Osteocyte (in vitro differentiated cells): ENCODE measurements around the gene PDZD4. TPM values are rescaled to one million over a fixed set of nuclear protein-coding genes. Genes with fewer than 3 reads are reported as not detected.

Experiments
- DNase-seq: peaks from one replicate; pipeline ENCODE4 v3.0.0; 2021; ENCODE audit warnings: mixed read lengths; ENCODE audit not compliant: unreplicated experiment; ENCODE audit errors: extremely low spot score
- H3K27ac Mint-ChIP-seq: one replicate; pipeline ENCODE4 v1.8.0; 2021; ENCODE audit warnings: mild to moderate bottlenecking, mixed read lengths; ENCODE audit not compliant: unreplicated experiment
- H3K27me3 Mint-ChIP-seq: one replicate; pipeline ENCODE4 v1.8.0; 2021; ENCODE audit warnings: mixed read lengths; ENCODE audit not compliant: unreplicated experiment
- H3K36me3 Mint-ChIP-seq: one replicate; pipeline ENCODE4 v1.8.0; 2021; ENCODE audit warnings: mixed read lengths; ENCODE audit not compliant: unreplicated experiment
- H3K4me1 Mint-ChIP-seq: one replicate; pipeline ENCODE4 v1.8.0; 2021; ENCODE audit warnings: mixed read lengths; ENCODE audit not compliant: unreplicated experiment
- H3K4me3 Mint-ChIP-seq: one replicate; pipeline ENCODE4 v1.8.0; 2021; ENCODE audit warnings: mild to moderate bottlenecking, moderate library complexity, mixed read lengths; ENCODE audit not compliant: unreplicated experiment
- H3K9me3 Mint-ChIP-seq: one replicate; pipeline ENCODE4 v1.8.0; 2021; ENCODE audit warnings: mixed read lengths; ENCODE audit not compliant: unreplicated experiment
- total RNA-seq: library from RNA; stranded (reverse); gene quantifications from 2 replicates; pipeline ENCODE4 v1.2.1, GENCODE V29; 2021
- TF ChIP-seq, protein P1 (sequence below): fragments of 200-600 bp; sonication (generic); IDR thresholded peaks from 2 replicates; pipeline ENCODE4 v1.5.0; 2021; ENCODE audit warnings: antibody characterized with exemption, mild to moderate bottlenecking, moderate library complexity

Gene PDZD4
- total RNA-seq, 1 donor from 2014 or later: 23.9 TPM

- peaks cover 6% of the 10 kb centered on the region for H3K36me3 Mint-ChIP-seq
- H3K4me1 Mint-ChIP-seq: peaks cover 13% of the 10 kb centered on the region
- H3K9me3 Mint-ChIP-seq: no peaks in the 10 kb centered on the region
- no peak overlapping the region for H3K4me3 Mint-ChIP-seq
- no peaks in the 10 kb centered on the region for H3K27me3 Mint-ChIP-seq
- DNase-seq: no peak
- TF ChIP-seq, protein P1, sequence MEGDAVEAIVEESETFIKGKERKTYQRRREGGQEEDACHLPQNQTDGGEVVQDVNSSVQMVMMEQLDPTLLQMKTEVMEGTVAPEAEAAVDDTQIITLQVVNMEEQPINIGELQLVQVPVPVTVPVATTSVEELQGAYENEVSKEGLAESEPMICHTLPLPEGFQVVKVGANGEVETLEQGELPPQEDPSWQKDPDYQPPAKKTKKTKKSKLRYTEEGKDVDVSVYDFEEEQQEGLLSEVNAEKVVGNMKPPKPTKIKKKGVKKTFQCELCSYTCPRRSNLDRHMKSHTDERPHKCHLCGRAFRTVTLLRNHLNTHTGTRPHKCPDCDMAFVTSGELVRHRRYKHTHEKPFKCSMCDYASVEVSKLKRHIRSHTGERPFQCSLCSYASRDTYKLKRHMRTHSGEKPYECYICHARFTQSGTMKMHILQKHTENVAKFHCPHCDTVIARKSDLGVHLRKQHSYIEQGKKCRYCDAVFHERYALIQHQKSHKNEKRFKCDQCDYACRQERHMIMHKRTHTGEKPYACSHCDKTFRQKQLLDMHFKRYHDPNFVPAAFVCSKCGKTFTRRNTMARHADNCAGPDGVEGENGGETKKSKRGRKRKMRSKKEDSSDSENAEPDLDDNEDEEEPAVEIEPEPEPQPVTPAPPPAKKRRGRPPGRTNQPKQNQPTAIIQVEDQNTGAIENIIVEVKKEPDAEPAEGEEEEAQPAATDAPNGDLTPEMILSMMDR: no peak
- H3K27ac Mint-ChIP-seq: no peak overlapping the region
These were observed 38.0 kb downstream of the PDZD4 start for GRCh38 chrX:153792368-153792767.

DNA sequence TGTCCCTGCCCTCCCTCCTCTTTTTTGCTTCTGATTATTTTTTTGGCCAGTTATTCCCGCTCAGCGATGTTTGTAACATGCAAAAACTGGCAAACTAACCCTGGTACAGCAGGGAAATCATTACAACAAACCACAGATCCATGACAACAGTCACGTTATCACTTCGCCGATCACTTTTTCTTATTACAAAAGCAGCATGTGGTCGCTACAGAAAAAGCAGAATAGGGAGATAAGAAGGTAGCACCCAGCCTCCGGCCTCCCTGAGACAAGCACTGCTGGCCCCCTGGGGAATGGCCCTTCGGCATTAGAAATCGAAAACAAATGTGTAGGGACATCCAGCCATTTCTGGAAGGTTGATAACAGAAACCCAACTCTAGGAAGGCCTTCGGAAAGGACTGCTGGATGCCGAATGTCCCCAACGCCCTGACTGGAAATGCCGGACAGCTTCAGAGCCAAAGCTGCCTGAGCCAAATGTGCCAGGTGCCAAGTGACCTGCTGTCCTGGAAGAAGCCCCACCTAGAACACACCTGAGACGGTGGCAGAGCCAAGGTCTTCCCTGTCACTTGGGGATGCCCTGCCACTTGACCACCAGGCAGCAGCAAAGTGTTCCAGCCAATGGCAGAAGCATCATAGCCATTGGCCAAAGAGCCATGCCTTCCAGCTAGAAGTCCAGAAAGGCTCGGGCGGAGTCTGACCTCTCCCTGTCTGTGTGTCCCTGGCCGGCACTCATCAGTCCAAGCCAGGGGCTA is 39.1 kb downstream of the PDZD4 start:
- Mint-ChIP-seq H3K4me3 (no peak overlapping the region), H3K27me3 (no peaks in the 10 kb centered on the region), H3K27ac (no peak overlapping the region), H3K36me3 (peaks cover 6% of the 10 kb centered on the region), H3K4me1 (peaks cover 12% of the 10 kb centered on the region), H3K9me3 (no peaks in the 10 kb centered on the region)
- DNase-seq: no peak
- TF ChIP-seq, protein P1: no peak

- no peaks in the 10 kb centered on the region for H3K27me3 Mint-ChIP-seq
- no peaks in the 10 kb centered on the region for H3K9me3 Mint-ChIP-seq
- no peak for DNase-seq
- no peak overlapping the region for H3K4me3 Mint-ChIP-seq
- no peak overlapping the region for H3K27ac Mint-ChIP-seq
- H3K36me3 Mint-ChIP-seq: peaks cover 6% of the 10 kb centered on the region
- TF ChIP-seq, protein P1: no peak
- peaks cover 5% of the 10 kb centered on the region for H3K4me1 Mint-ChIP-seq
These were observed 40.7 kb downstream of the PDZD4 start for GRCh38 chrX:153789654-153790053.

DNA sequence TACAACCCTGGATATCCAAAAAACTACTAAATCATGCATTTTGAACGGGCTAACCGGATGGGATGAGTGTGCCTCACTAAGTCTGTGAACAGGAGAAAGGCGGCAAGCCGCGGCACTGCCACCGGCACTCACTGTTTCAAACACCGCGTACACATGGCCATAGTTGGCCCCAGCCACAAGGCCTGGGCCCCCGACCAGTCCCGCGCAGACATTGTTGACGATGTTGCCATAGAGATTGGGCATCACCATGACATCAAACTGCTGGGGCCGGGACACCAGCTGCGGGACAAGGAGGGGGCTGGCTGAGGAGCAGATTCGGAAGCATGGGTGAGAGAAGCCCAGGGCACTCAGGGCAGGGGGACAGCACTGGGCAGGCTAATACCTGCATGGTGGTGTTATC is 43.7 kb downstream of the PDZD4 start:
- Mint-ChIP-seq H3K9me3 (no peaks in the 10 kb centered on the region), H3K27ac (no peak overlapping the region), H3K27me3 (no peaks in the 10 kb centered on the region)

GRCh38 chrX:153784325-153784967 is 45.9 kb downstream of the PDZD4 start:
- Mint-ChIP-seq H3K27ac (no peak overlapping the region), H3K4me1 (peaks cover 4% of the 10 kb centered on the region), H3K27me3 (no peaks in the 10 kb centered on the region), H3K9me3 (no peaks in the 10 kb centered on the region), H3K36me3 (peaks cover 2% of the 10 kb centered on the region), H3K4me3 (no peak overlapping the region)
- TF ChIP-seq, protein P1: no peak
- DNase-seq: no peak

More for the DNA sequence above, 43.7 kb downstream of the PDZD4 start:
- Mint-ChIP-seq H3K4me3 (no peak overlapping the region), H3K36me3 (peaks cover 6% of the 10 kb centered on the region), H3K4me1 (no peaks in the 10 kb centered on the region)
- no peak for DNase-seq
- TF ChIP-seq, protein P1: no peak
